Neuron (in vitro differentiated cells): ENCODE results near the gene CPXM2.

Experiments used
- H2AFZ ChIP-seq: one replicate; pipeline ENCODE4 v1.6.1; 2013; ENCODE audit warnings: low read depth, mild to moderate bottlenecking, inconsistent platforms, low read length, moderate library complexity
- H3K27me3 ChIP-seq: one replicate; pipeline ENCODE4 v1.6.1; 2013; ENCODE audit warnings: low read length; ENCODE audit not compliant: insufficient read depth
- H3K36me3 ChIP-seq: one replicate; pipeline ENCODE4 v1.6.1; 2013; ENCODE audit warnings: low read length; ENCODE audit not compliant: insufficient read depth
- H3K4me1 ChIP-seq: one replicate; pipeline ENCODE4 v1.6.1; 2013; ENCODE audit warnings: low read length; ENCODE audit not compliant: insufficient read depth
- H3K4me3 ChIP-seq: 2 replicates; pipeline ENCODE4 v1.5.1; 2013; ENCODE audit warnings: mild to moderate bottlenecking, low read length, moderate library complexity
- H3K9me3 ChIP-seq: one replicate; pipeline ENCODE4 v1.6.1; 2013; ENCODE audit warnings: low read length

CPXM2 gene

DNA sequence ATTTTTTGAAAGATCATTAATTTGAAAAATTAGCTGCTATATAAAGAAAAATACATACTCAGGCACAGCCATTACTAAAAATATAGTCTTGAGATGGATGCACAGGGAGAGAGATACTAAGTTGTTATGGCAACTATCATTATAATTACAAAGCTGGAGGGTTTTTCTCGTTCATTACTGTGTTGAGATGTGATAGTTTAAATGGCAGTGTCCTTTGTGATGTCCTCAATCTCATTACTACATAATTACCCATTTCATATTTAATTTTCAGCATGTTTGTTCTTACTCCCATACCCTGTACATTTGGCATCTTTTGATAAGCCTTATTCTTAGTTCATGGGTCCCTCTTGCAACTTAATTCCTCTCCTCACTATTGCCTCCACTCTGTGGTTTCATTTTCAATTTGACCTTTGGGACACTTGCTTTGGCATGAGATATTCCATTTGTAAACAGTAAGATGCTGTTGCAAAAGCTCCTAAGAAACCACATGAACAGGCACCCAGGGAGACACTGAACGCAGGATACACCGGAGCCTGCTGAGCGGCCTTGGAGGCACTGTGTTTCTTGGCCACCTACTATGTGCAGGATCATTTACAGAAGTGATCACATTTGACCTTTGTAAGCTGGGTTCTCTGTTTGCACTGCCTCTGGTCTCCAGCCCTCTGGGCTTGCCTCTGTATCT is 4.8 kb upstream of the CPXM2 start:
- Histone ChIP-seq H3K4me3 (no peak overlapping the region), H2AFZ (no peak overlapping the region), H3K27me3 (peaks cover 30% of the 10 kb centered on the region), H3K4me1 (no peaks in the 10 kb centered on the region), H3K9me3 (peaks cover 2% of the 10 kb centered on the region), H3K36me3 (no peaks in the 10 kb centered on the region)

- H3K27me3 ChIP-seq, result peaks cover 53% of the 10 kb centered on the region
These were observed 2.0 kb upstream of the CPXM2 start for GRCh38 chr10:123893651-123894050.

GRCh38 chr10:123890756-123891143 is 857 bp downstream of the CPXM2 start:
- Histone ChIP-seq H3K36me3 (no peaks in the 10 kb centered on the region), H3K4me1 (no peaks in the 10 kb centered on the region), H3K9me3 (no peaks in the 10 kb centered on the region), H3K27me3 (peaks cover 53% of the 10 kb centered on the region), H2AFZ (no peak overlapping the region), H3K4me3 (no peak overlapping the region)

More at GRCh38 chr10:123893651-123894050, 2.0 kb upstream of the CPXM2 start:
- Histone ChIP-seq H3K4me3 (no peak overlapping the region), H3K4me1 (no peaks in the 10 kb centered on the region), H3K36me3 (no peaks in the 10 kb centered on the region), H3K9me3 (no peaks in the 10 kb centered on the region), H2AFZ (no peak overlapping the region)

DNA sequence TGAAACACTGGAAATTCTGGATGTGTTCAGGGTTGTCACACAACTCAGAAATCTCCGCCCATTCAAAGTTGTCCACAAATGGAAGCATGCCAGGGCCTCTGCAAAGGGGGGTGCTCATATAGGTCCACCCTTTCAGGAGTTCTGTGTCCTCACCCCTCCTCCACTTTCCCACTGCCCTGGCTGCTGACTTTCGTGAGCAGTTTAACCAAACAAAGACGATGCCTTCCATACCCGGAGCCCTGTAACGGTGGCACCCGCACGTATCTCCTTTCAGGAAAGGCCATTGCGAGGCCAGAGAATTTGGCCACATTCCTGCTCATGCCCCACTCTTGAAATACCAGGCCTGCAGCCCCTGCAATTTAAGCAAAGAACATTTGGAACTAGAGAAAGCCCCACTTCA is 1.4 kb downstream of the CPXM2 start:
- no peaks in the 10 kb centered on the region for H3K36me3 ChIP-seq
- H3K9me3 ChIP-seq, result no peaks in the 10 kb centered on the region
- H3K4me1 ChIP-seq, result no peaks in the 10 kb centered on the region
- H3K4me3 ChIP-seq, result no peak overlapping the region
- no peak overlapping the region for H2AFZ ChIP-seq
- H3K27me3 ChIP-seq, result peaks cover 50% of the 10 kb centered on the region

GRCh38 chr10:123889821-123890220 is 1.8 kb downstream of the CPXM2 start:
- H3K36me3 ChIP-seq, result no peaks in the 10 kb centered on the region
- H3K4me3 ChIP-seq, result no peak overlapping the region
- H2AFZ ChIP-seq, result no peak overlapping the region
- H3K27me3 ChIP-seq, result peaks cover 50% of the 10 kb centered on the region
- H3K9me3 ChIP-seq, result no peaks in the 10 kb centered on the region
- H3K4me1 ChIP-seq, result no peaks in the 10 kb centered on the region

DNA sequence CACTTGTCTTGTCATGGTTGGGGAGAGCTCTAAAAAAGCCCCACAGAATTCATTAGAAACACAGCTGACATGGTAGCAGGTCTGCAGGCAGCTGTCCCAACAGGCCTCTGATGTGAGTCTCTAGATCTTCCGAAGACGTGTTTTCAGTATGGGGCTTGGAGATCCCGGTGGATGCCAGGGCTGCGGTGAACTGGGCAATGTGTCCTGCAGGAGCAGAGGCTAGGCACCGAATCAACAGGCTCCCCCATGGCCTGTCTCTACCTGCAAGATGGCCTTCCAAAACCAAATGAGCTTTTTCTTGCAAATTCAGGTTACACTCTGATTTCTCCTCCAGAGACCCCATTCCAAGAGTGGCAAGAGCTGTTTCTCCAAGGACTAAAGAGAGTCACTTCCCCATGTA is 2.9 kb downstream of the CPXM2 start:
- Histone ChIP-seq H3K9me3 (no peaks in the 10 kb centered on the region), H2AFZ (no peak overlapping the region), H3K4me1 (no peaks in the 10 kb centered on the region), H3K4me3 (no peak overlapping the region), H3K36me3 (no peaks in the 10 kb centered on the region), H3K27me3 (peaks cover 43% of the 10 kb centered on the region)

GRCh38 chr10:123888256-123888655 is 3.4 kb downstream of the CPXM2 start:
- Histone ChIP-seq H3K36me3 (no peaks in the 10 kb centered on the region), H3K9me3 (no peaks in the 10 kb centered on the region), H3K27me3 (peaks cover 38% of the 10 kb centered on the region)

GRCh38 chr10:123886292-123886691 is 5.3 kb downstream of the CPXM2 start:
- Histone ChIP-seq H3K9me3 (no peaks in the 10 kb centered on the region), H3K4me3 (no peak overlapping the region), H2AFZ (no peak overlapping the region), H3K4me1 (no peaks in the 10 kb centered on the region), H3K36me3 (no peaks in the 10 kb centered on the region), H3K27me3 (peaks cover 23% of the 10 kb centered on the region)

More at GRCh38 chr10:123888256-123888655, 3.4 kb downstream of the CPXM2 start:
- H3K4me1 ChIP-seq, result no peaks in the 10 kb centered on the region
- H2AFZ ChIP-seq, result no peak overlapping the region
- H3K4me3 ChIP-seq, result no peak overlapping the region

- Histone ChIP-seq H3K9me3 (no peaks in the 10 kb centered on the region), H2AFZ (no peak overlapping the region), H3K4me3 (no peak overlapping the region), H3K36me3 (no peaks in the 10 kb centered on the region), H3K27me3 (peaks cover 17% of the 10 kb centered on the region), H3K4me1 (no peaks in the 10 kb centered on the region)
These were observed 6.0 kb downstream of the CPXM2 start for GRCh38 chr10:123885406-123886170.

- no peak overlapping the region for H2AFZ ChIP-seq
- no peaks in the 10 kb centered on the region for H3K9me3 ChIP-seq
- H3K36me3 ChIP-seq, result no peaks in the 10 kb centered on the region
- H3K4me3 ChIP-seq, result no peak overlapping the region
- H3K27me3 ChIP-seq, result peaks cover 10% of the 10 kb centered on the region
- no peaks in the 10 kb centered on the region for H3K4me1 ChIP-seq
These were observed 6.7 kb downstream of the CPXM2 start for GRCh38 chr10:123884907-123885381.

DNA sequence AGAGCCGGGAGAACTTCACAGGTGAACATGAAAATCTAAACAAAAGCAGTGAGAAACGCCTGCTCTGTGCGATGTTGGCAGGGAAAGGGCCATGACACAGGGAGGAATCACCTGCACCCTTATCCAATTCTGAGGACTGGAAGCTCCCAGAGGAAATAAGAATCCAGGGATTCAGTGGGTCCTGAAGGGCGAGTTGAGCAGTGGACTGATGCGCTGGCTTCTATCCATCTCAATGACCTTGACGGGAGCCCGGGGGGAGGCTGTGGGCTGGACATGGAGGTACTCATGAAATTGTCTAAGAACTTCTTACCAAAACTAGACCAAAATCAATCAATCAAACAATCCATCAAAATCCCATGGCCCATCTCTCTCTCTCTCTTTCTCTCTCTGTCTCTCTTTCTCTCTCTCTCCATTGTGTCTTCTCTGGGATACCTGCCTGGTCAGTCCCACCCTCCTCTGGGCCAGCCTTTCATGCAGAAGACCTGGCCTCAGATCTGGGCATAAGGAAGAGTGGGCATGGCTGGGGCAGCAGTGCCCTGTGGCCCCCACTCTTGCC is 7.2 kb downstream of the CPXM2 start:
- H3K4me1 ChIP-seq, result no peaks in the 10 kb centered on the region
- peaks cover 6% of the 10 kb centered on the region for H3K27me3 ChIP-seq
- H3K9me3 ChIP-seq, result no peaks in the 10 kb centered on the region
- no peak overlapping the region for H2AFZ ChIP-seq
- no peak overlapping the region for H3K4me3 ChIP-seq
- no peaks in the 10 kb centered on the region for H3K36me3 ChIP-seq

GRCh38 chr10:123883673-123884320 is 7.8 kb downstream of the CPXM2 start:
- no peak overlapping the region for H2AFZ ChIP-seq
- H3K4me3 ChIP-seq, result no peak overlapping the region
- no peaks in the 10 kb centered on the region for H3K9me3 ChIP-seq
- peaks cover under 1% of the 10 kb centered on the region for H3K27me3 ChIP-seq
- H3K4me1 ChIP-seq, result no peaks in the 10 kb centered on the region
- no peaks in the 10 kb centered on the region for H3K36me3 ChIP-seq
